Stimulated activated CD4-positive, alpha-beta T cell treated with anti-CD3 and anti-CD28 coated beads, Interleukin-1b, Interleukin-23, amount 100 ng/mL, for 24 hours (primary cell): Measurements from ENCODE around the gene CNTFR.

Source experiments
- DNase-seq, 4 experiments: peaks; one replicate each; pipeline ENCODE4 v3.0.0-alpha.2; 2020; ENCODE audit warnings: low read depth in 4 of 4, low spot score in 1 of 4

CNTFR gene

DNA sequence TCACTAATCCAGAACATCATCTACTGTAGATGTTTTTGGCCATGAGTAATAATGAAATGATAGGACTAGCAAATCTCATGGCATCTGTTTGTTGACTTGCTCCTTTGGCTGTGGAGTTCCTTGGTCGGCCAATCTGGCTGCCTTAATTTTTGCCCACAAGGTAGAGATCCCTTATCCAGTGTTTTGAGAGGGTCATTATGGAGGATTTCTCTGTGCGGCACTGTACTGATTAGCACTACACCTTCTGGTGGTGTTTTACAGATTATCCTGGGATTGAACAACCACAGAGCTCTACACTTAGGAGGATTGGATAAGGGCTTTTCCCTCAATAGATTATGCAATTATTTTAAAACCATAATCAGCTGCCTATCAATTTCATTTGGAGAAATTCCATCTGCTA is 63.5 kb downstream of the CNTFR start:
- no peak for DNase-seq

DNA sequence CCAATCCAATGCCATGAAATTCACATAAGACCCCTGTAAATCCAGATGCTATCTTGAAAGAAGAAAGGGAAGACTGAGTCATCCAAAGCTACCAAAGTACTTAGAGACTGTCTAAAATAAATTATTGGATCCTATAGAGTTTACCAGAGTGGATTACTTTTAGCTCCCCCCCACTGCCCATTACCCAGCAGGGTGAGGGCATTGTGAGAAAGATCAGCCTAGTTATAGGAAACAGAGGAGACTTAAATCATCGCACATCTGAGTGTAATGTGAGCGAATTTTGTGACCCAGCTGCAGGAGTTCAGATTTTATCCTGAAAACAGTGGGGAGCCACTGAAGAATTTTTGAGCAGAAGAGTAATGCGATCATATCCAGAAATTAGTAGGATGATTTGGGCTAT is 65.2 kb downstream of the CNTFR start:
- DNase-seq = no peak

DNA sequence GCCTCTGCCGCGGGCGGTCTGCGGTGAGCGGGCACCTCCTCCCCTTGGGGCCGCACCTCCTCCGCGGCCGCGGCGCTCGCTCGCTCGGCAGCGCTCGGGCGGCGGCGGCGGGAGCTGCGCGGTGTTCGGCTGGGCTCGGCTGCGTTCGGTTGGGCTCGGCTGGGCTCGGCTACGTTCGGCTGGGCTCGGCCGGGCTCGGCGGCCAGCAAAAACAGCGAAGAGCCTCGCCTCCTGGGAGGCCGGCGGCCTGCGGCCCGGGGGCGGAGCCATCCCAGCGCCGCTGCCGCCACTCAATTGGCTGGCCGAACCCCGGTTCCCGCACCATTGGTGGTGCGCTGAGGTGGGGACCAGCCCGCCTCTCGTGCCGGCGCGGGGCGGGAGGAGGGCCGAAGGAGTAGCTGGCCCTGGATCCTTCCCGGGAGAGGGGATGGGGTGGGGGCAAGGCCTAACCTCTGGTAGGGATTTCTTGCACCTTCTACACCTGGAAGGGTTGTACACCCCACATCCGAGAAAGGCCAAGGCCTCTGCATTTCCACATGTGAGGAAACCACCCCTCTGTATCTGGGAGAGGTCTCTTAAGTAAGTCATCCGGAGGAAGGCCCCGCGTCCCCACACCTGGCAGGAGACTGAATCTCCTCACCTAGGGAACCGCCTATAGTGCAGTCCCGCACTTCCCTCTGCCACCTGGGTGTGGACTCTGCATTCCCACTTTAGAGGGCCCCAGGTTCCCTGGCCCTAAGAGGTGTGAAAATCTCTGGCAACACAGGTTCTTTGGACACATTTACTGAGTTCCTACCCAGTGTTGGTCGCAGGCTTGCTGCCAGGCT is 66.3 kb downstream of the CNTFR start, which contains the start of gene ENHO:
Gene ENHO, minus strand, starts transcription at position 20 of the 827 bp plus-strand sequence. CDS start 1,295 bp downstream, outside the sequence.
- peak; percentile 73 to 88 (median 82) for DNase-seq

DNA sequence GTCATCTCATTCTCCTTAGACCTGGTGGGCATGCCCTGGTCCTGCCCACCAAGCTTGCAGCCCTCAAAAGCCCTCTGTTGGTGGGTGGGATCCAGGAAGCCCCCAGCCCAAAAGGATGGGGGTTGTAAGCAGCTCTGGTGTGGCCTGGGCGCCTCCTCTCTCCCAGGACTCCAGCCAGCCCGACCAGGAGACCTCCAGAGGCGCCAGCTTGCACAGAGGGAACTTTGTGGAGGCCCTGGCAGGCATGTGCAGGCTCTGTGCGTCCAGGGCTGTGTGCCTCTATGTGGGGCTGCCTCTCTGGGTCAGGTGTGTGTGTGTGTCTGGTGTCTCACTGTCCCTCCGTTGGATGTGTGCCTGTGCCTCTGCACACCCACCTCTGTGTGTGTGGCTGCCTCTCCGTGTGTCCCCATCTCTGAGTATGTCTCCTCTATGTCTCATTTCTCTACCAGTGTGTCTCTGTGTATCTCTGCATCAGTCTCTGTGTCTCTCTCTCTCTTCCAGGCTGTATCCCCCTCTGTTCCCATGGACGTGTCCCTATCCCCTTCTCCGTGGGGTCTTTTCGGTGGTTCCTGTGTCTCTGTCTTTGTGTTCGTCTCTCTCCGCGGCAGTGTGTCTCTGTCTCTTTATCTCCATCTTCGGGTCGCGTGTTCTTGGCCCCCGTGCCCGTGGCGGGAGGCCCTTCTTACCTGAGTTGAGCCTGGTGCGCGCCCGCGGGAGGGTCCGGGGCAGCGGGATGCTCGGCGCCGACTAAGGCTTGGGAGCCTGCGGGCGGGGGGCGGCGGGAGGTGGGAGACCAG is 67.2 kb downstream of the CNTFR start:
- DNase-seq = no peak

DNA sequence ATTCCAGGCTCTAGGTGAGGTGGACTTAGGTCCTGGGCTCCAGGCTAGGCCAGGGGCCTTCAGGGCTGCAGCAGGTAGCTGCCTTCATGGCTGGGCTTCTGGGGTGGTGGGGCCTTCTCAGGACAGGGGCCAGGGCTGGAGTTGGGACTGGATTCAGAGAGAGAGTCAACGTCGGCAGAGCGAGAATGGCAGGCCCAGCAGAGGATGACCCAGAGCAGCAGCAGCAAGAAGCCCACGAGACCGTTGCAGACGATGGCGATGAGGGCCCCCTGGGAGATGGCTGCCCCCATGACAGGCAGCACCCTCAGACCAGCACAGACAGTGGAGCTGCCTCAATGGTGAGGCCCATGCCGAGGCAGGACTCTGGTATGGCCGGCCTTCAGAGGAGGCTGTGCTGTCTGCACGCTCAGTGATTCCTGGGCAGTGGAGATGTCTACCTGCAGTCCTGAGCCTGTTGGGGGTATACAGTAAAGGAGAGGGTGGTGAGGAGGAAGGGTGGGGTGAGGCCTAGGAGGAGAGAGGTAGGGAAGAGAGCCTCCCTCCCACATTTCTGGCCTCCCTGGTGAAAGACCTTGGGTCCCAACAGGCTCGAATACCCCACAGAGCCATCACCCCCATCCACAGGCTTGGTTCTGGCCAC is 68.0 kb downstream of the CNTFR start:
- no peak for DNase-seq

DNA sequence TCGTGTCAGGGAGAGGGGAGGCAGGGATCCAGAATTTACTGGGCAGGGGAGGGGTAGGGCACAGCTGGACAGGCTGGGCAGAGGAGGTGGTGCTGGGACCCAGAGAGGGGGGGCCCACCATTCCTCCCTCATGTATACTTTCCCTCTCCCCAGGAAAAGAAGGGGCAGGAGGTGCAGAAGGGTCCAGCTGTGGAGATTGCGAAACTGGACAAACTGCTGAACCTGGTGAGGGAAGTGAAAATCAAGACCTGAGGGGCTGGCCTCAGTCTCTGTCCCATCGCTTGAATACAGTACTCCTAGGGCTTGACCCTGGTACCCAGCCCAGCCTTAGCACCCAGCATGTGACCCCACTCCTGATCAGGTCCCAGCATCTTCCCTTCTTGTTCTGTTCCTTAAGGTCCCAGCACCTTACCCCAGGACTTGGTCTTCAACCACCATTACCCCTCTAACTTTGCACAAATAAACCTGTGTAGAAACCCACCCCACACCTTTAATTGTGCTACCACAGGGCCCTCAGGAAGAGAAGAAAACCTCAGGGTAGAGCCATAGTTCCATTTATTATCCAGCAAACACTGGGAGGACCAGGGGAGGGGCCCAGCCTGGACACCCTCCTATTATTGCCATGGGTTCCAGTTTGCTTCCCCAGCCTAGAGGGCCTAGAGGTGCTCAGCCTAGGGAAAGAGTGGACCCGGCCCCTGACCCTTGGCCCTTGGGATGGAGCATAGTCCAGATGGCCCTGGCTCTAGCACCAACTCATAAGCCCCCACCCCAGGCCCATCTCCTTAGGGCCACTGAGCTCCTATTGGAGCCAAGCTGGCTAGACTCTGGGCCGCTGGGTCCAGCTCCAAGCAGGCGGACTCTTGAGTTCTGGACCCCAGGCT is 68.8 kb downstream of the CNTFR start:
- DNase-seq = no peak

DNA sequence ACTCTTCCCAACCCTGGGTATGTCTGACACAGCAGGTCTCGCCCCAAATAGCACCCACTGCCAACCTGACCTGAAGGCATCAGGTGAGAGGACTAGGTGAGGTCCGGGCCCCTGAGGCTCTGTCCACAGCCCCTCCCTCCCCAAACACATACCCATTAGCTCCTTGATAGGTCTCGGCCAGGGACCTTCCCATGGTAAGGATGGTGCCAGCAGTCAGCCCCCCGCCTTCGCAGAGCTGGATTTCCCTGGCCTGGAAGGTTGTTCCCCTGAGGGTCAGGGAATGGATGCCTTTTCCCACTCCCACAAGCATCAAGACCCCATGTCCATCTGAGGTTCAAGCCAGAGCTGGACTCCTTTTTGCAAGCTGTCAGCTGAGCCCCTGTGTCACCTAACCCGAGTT is 69.4 kb downstream of the CNTFR start:
- DNase-seq = no peak

DNA sequence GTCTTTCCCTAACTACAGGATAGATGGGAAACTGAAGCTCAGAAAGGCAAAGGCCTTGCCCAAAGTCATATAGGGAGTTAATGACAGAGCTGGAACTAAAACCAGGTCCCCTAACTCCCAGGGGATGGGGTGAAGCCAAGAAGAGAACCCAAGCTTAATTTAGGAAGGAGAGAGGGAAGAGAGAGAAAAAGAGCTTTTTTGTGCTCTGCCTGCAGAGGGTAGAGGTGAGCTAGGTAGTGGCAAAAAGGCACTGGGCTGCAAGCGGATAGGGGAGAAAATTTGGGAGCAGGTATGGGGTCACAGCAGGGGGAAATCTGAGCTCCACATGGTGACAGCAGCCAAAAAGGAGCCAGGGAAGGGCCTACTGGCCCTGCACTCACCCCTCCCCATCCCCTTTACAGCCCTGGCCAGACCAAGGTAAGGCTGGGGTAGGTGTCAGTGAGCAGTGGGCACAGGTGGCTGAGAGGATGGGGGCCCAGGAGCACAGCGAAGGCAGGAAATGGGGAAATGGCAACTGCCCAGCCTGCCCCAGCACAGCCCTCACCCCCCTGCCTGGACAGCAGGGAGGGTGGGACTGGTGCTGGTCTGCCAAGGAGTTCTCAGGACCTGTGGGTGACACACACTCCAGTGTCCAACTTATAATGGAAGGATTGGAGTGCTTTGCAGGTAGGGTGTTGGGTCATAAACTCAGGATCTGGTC is 70.1 kb downstream of the CNTFR start:
- no peak for DNase-seq

DNA sequence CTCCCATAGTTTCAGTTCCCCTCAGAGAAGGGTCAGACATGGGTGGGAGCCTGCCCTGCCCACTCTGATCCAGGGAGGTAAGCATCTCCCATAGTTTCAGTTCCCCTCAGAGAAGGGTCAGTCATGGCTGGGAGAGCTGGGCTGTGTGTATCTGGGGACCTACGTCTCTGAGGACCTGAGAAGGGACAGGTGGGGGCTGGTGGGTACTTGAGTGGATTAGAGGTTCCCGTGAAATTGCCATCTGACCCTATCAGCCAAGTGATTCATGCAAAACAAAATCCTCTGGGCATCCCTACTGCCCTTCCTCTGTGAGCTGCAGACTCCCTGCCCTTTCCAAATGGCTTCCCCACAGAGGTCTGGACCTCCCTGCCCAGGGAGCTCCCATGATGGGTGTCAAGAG is 70.6 kb downstream of the CNTFR start:
- DNase-seq = no peak

DNA sequence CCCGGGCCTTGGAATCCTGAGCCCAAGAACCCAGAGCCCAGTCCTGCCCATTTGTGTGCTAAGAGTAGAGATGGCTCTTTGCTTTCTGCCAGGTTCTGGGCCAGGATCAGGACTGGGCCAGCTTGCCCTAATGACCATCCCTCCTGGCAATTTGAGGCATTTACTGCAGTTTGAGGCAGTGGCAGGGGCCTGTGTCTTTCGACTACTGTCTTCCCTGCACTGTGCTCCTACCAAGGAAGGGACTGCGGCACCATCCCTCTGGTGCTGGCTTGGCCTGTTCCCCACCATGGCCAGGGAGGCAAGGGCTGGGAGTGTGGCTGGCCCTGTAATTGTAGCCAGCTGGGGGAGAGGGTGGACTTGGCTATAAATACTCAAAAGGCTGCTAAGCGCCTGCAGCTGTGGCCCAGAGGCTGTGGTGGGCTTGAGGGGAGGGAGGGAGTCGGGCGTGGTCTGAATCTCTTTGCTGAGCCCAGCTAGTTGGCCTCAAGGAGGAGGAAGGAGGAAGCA is 71.4 kb downstream of the CNTFR start:
- DNase-seq = no peak

DNA sequence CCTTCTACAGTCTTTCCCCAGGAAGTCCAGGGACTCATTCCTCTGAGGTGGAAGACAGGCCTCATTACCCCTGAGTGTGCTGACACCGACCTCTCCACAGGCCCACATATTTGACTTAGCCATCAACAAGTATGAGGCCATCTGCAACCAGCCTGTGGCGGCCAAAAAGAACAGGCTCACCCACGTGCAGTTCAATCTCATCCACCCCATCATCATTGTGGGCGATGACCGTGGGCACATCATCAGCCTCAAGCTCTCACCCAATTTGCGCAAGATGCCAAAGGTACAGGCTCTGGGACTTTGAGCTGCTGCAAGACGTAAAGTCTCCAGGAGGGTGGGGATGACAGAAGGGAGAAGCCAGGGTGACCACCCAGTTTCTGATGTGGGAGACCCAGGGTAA is 72.3 kb downstream of the CNTFR start:
- no peak for DNase-seq

DNA sequence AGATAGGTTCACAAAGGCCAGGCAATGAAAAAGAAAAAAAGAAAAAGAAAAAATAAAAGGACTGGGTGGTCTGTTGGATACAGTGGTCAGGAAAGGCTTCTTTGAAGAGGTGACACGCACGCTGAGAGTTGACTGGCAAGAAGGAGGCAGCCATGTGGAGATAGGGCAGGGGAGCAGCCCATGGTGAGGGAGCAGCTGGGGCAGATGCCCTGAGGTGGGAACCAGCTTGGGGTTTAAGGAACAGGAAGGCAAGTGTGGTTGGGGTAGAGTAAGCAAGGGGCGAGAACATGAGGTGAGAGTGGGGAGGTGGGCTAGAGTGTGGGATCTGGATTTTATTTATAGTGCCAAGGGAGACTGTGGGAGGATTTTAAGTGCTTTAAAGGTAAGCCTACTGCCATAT is 73.6 kb downstream of the CNTFR start:
- DNase-seq = no peak

DNA sequence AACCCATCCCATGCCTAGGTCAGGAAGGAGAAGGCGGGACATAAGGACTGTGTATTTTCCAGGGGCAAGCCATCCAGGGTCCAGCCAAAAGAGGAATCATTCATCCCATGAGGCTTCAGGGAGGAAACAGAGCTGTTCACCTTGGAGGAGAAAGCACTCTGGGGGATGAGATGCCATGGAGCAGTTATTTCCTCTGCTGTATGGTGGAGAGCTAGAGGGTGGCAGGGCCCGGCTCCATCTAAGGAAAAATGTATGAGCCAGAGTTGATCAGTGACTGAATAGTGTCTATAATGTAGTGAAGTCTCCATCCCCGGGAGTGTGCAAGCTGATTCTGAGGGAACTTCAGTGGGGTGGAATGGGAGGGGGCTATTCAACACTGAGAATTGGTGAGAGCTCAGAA is 74.7 kb downstream of the CNTFR start:
- DNase-seq = no peak

DNA sequence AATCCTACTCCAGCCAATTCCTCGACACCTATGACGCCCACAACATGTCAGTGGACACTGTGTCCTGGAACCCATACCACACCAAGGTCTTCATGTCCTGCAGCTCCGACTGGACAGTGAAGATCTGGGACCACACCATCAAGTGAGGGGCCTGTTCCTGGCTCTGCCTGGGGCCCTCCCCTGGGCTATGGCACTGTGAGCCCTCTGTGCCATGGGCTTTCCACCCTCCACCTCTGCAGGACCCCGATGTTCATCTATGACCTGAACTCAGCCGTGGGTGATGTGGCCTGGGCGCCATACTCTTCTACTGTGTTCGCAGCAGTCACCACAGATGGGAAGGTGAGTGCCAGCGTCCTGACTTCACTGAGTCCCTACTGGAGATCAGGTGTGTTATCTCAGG is 75.1 kb downstream of the CNTFR start:
- no peak for DNase-seq

DNA sequence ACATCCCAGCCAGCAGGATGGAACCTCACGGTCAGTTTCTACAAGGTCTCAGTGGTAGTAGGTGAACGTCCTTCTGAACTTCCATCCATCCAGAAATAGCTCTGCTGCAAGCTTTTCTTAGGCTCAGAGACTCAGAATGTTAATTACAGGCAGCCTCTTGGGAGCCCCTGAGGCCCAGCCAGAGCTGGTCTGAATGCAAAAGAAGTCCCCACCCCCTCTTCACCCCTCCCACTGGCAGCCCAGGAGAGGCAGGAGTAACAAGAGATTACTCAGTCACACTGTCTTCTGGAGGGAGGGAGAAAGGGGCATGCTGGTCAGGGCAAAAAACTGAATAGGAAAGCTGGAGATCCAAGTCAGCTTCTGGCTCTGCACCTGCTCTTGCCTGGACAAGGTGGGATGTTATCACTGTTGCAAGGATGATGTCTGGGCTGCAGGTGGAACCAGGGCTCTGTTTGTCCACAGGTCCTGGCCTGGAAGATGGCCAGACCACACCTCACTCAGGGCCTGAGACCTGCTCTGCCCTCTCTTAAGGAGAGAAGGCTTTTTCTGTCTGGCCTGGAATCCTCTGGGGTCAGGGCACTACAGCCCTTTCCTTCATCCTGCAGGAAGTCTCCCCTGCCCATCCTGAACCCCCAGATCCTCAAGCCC is 75.8 kb downstream of the CNTFR start:
- no peak for DNase-seq

DNA sequence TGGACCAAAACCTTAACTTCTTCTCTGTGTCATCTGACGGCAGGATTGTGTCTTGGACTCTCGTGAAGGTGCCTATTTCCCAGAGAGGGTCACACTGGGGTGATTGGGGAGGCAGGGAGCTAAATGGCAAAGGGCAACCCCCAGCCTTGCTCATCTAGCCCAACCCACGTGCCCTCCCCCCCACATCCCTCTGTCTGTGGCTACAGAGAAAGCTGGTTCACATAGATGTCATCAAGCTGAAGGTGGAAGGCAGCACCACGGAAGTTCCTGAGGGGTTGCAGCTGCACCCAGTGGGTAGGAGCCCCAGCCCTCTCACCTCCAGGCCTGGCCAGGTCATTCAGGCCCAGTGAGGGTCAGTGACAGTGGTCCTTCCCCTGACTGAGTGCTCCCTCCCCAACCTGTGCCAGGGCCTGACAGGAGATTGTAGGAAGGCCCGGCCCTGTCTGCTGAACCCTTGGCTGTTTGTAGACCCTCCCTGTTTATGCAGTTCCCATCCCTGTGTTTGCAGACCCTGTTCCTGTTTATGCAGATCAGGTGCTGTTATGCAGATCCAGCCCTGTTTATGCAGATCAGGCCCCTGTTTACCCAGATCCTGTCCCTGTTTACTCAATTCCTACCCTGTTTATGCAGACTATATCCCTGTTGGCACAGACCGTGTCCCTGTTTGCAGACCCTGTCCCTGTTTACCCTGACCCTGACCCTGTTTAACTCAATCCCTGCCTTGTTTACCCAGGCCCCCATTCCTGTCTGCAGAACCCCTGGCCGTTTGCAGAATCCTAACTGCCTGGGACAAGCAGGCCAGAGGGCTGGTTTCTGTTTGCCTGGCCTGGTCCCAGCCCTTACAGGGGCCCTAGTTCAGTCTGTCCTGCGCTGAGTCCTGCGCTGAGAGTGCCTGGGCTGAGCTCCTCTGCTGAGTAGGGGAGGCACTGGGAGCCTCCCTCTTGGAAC is 77.1 kb downstream of the CNTFR start:
- DNase-seq = no peak

DNA sequence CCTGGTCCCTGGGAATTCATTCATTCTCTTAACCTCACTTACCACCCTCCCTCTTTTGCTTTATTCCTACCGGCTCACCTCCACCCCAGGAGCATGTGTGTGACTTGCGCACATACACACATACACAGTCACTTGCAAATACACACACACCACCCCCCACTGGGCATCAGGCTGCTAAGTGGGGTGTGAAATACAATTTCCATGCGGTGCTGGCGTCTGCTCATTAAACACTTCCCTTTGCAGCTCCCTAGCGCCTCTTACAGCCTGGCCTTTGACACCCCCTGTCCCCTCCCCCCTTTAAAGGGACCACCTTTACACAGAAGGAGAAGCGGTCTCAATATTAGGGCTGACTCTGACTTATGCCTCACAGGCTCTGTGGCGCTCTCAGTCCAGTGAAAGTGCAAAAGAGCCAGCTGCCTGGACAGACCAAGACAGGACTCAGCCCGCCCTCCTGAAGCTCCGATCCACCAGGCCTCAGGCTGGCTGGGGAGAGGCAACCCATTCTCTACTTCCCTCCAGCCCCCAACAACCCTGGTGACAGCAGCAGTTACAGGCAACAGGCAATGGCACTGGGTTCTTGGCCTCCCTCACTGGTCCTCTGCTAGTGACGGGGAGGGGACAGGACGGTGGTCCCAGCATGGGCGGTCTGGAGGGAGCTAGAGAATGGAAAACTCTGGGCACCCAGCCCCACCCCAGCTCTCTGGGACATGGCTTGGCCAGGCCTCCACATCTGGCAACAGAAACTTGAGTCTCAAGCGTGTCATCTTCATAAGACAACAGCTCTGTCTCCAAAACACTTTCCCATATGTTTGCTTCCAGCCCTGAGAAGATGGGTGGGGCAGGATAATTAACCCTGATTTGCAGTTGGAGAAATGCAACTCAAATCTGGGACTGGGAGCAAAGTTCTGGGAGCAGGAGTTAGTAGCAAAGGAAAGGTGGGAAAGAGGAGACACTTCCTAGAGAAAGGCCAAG is 78.7 kb downstream of the CNTFR start:
- no peak for DNase-seq
